ENCODE measurements around the gene TNS1.

Gene TNS1

DNA sequence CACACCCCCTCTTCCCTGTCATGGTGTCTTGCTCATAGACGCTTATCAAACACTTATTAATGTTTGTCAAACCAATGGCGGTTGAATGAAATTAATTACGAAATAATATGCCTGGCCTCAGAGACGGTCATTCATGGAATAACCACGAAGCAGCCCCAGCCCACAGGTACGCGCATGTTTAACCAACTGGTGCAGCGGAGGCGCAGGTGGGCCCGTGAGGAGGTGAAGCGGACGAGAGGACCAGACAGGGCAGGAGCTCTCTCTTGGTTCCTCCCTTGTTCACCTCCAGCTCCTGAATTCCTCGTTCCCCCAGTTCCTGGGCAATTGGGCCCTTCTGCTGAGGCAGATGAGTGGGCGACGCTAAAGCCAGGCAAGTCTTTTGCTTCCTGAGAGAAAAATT, 169.8 kb downstream of the TNS1 start:
- TF ChIP-seq POLR2AphosphoS5 (IDR thresholded peaks at IDR 0.05; ENCODE audit: low read depth): no peak
- Histone ChIP-seq H3K27ac (replicated peaks) (no peak overlapping the region), H3K27me3 (ENCODE audit: insufficient read depth, poor library complexity, severe bottlenecking) (no peaks in the 10 kb centered on the region), H3K4me3 (replicated peaks; ENCODE audit: insufficient read depth, low read length) (no peak overlapping the region)
- no peak for DNase-seq (ENCODE audit: low read depth in 1 of 2, low spot score in 1 of 2)

DNA sequence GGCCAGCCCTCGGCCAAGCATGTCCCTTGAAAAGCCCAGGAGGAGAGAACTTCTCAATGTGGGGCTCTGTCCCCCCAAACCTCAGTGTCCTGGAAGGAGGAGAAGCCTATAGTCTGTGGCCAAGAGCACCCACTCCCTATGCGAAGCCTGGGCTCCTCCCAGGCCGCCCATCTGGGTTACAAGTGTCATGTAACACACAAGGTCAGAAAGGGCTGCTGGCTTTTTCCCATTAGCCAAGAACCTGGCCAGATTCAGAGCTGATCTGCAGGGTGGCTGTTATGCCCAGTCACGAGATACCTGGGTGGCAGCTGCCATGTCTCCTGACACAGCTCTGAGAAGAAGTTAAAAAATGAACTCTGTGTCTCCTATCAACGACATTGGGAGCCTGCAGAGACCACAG, 170.7 kb downstream of the TNS1 start:
- Histone ChIP-seq H3K4me3 (replicated peaks; ENCODE audit: insufficient read depth, low read length) (no peak overlapping the region), H3K27me3 (ENCODE audit: insufficient read depth, poor library complexity, severe bottlenecking) (no peaks in the 10 kb centered on the region), H3K27ac (replicated peaks) (no peak overlapping the region)
- TF ChIP-seq GABPA (IDR thresholded peaks at IDR 0.05; ENCODE audit: low read depth): no peak
- TF ChIP-seq CTCF (IDR thresholded peaks at IDR 0.05; ENCODE audit: insufficient read depth, low read length): no peak
- TF ChIP-seq REST (IDR thresholded peaks at IDR 0.05; ENCODE audit: insufficient replicate concordance, low read depth): no peak
- DNase-seq (ENCODE audit: low read depth in 1 of 2, low spot score in 1 of 2): no peak

DNA sequence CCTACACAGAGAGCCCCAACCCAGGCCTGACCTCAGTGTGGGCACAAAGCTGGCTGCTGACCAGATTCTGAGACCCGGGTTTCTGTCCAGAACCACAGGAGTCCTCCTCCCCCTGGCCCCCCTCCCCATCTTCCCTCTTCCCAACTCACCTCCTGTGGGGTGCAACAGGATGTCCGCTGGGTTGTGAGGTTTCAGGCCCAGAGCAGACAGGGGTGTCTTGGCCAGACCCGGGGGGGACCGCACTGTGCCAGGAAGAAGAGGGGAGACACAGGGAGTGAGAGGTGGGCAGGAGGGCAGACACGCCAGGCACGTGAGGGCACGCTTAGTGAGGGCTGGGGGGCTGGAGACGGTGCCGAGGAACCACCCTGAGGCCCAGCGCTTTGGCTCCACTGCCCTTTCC, 171.5 kb downstream of the TNS1 start:
- H3K4me3 ChIP-seq (replicated peaks; ENCODE audit: insufficient read depth, low read length): no peak overlapping the region

More for the DNA sequence above, 171.5 kb downstream of the TNS1 start:
- no peak for DNase-seq (ENCODE audit: low read depth in 1 of 2, low spot score in 1 of 2)
- no peak for TF ChIP-seq GABPA (IDR thresholded peaks at IDR 0.05; ENCODE audit: low read depth)
- TF ChIP-seq CTCF (IDR thresholded peaks at IDR 0.05; ENCODE audit: insufficient read depth, low read length): no peak
- TF ChIP-seq REST (IDR thresholded peaks at IDR 0.05; ENCODE audit: insufficient replicate concordance, low read depth): no peak
- TF ChIP-seq SPI1 (IDR thresholded peaks at IDR 0.05; ENCODE audit: borderline replicate concordance, low read depth): no peak
- TF ChIP-seq POLR2AphosphoS5 (IDR thresholded peaks at IDR 0.05; ENCODE audit: low read depth): no peak
- H3K27me3 ChIP-seq (ENCODE audit: insufficient read depth, poor library complexity, severe bottlenecking): no peaks in the 10 kb centered on the region
- H3K27ac ChIP-seq (replicated peaks): no peak overlapping the region
